HT-29 (cell line): ENCODE results near the gene ZBTB25. TPM values are rescaled to one million over a fixed set of nuclear protein-coding genes. Genes with fewer than 3 reads are reported as not detected.

ENCODE experiments used
- DNase-seq: peaks from one replicate; pipeline ENCODE4 v3.0.0-alpha.2; 2015; ENCODE audit warnings: low spot score
- total RNA-seq: library from RNA; depleted of rRNA; stranded (reverse); fragments of >200 nt; shearing (Covaris generic); gene quantifications from 2 replicates; pipeline ENCODE4 v1.2.3, GENCODE V29; 2014

The ZBTB25 gene
- total RNA-seq, 1 experiment from 2014 or later = 4.9 TPM

DNA sequence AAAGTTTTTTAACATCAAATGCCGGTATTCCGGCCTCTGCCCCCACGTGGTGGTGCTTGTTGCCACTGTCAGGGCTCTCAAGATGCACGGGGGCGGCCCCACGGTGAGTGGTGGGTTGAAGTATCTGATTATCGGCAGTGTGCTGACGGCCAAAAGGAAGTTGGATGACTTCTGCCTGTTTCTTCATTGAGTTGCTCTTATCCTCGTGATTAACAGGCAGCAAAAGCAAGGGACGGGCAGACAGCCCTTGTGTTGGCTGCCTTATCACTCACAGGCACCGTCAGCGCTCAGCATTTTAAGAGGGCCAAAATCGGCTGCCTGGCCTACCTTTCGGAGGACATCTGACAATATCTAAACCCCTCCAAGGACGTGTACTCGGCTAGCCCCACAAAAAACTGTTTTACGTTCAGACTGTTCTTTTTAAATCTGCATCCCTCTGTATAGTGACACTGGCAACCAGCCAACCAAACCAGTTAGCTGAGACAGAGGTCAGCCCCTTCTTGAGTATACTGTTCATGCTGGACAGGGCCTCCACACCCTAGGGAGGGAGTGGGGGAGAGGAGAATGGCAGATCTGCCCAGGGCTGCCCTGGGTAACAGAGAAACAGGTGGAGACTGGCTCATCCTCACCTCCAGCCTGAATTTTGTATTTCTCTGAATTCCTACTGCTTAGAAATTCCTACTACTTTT lies 61.2 kb downstream of the ZBTB25 start:
- no peak for DNase-seq

DNA sequence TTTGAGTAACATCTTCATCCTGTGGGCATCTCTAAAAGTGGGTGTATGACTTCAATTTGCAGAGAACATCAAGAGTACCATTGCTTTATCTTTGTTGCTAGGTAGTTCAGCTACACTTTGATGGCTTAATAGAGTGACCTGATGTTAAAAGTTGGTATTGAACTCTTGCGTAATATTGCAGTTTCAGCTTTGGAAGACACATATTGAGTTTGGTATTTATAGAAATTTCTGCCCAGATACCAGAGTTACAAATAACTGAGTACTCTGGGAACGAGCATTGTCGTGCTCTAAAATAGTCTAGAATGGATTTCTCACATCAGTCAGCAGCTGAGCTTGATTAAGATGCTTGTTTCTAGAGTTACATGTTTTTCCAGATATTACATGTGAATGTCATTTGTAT lies 63.1 kb downstream of the ZBTB25 start:
- no peak for DNase-seq

DNA sequence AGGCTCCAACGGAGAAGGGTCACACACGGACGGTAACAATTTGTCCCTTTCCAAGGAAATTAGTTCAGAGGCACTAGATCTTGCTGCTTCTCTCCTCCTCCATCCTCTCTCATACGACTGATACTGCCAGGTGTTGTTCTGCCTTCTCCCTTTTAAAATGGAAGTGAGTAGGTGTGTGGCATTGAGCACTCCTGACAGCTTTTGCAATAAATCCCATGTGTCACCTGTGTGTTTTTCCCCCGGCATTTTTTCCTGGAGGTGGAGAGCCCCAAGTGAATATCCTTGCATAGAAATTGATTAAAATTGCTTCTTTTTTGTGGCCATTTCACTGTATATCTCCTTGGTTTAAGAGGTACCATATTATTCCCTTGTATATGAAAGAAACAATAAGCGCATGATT lies 64.5 kb downstream of the ZBTB25 start:
- DNase-seq = no peak

DNA sequence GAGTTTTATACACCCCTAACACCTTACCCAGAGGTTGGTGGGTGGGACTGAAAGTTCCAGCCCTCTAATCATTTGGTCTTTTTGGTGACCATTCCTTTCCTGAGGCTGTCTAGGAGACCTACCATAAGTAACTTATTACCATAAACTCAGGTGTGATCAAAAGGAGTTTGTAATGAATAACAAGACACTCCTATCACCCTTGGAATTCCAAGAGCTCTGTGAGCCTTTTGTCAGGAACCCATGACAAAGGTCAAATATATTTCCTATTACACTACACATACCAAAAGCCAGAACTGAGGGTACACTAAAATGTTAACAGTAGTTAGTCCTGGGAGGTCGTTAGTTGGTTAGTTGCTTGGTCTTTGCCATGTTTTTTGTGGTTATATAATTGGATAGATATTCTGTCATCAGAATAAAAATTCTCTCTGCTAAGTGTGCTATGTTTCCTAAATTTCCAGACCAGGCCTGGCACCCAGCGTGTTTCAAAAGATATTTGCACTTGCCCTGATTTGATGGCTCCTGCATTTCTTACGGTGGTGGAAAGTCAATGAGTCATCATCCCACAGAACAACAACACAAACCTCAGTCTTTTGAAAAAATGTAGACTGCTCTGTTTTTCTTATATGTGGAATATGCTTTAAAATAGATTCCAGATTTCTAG lies 65.3 kb downstream of the ZBTB25 start:
- peak; percentile 60 for DNase-seq

DNA sequence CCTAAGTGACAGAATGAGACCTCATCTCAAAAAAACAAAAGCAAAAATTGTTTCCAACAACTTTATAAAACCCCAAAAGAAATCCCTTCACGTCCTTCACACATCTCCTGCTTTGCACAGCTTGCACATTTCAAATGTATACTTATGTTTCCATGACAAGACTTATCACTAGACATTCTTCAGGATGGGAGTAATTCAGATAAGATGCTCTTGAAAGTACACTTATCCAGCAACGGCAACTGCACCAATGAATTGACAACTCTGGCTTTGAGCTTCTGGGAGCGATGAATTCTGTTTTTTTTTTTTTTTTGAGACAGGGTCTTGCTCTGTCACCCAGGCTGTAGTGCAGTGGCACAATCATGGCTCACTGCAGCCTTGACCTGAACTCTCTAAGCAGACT lies 69.1 kb downstream of the ZBTB25 start:
- DNase-seq = no peak

DNA sequence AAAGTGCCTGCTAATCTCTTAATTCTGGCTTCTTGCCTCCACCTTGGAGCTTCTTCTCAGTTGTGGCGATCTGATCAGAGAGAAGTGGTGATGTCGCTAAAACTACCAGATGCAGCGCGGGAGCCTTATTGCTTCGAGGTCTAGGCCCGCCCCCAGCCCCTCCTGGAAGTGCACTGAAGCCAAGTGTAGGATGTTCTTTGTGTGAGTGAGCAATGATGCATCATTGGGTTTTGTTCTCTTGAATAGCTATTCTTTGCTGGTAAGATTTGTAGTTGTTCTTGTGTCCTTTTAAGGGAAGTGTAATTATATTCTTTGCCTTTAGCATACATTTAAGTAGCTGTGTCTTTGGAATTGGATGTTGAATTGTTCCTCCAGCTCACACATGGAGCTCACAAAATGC lies 79.7 kb downstream of the ZBTB25 start:
- no peak for DNase-seq

DNA sequence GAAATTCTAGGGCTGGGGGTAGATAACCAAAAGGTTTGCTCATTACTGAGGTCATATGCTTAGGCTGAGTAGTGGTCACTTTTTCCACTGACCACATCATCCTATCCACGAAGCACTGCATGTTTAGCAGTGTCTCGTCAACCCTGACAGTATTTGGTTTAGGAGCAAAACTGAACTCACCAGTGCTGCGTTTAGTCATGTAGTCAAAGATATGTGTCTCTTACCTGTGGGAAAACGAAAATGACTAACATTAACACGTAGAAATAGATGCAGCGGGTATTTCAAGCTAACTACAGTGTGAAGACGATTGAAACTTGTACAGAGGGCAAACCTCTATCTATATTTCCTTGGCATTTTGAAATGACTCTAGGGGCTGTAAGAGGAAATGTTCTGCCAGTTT lies 80.9 kb downstream of the ZBTB25 start:
- no peak for DNase-seq

DNA sequence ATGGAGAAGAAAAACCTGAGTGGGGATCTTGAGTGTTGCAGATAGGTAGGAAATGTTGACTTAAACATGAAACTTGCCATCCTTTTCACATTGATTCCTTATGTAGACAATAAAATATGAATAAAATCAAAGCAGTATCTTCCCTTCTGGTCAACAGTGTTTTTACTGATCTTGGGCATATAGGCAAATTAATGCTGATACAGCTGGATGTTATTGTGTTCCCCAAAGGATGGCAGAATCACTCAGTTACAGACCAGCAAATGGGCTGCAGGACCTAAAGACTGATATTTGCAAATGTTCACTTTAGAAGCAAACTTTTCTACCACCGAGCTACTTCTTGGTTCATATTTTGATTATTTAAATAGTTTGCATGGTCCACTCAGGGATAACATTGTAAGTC lies 81.6 kb downstream of the ZBTB25 start:
- no peak for DNase-seq

DNA sequence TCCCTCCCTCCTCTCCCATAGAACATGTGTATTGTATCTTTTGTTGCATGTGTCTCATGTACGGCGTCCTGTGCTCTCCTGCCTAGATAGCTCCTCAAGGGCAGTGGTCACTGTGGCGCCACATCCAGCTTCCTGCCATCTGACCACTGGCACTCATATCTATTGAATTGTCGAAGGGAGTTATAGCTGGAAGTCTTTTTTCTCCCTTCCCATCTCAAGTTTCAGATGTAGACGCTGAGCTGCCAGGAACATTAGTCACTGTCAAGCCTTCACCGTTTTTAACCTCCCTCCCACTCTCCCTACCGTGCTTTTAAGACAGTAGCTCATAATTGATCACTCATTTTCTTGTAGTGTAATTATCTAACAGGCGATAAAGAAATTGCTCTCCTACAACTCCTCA lies 82.5 kb downstream of the ZBTB25 start:
- DNase-seq = no peak

DNA sequence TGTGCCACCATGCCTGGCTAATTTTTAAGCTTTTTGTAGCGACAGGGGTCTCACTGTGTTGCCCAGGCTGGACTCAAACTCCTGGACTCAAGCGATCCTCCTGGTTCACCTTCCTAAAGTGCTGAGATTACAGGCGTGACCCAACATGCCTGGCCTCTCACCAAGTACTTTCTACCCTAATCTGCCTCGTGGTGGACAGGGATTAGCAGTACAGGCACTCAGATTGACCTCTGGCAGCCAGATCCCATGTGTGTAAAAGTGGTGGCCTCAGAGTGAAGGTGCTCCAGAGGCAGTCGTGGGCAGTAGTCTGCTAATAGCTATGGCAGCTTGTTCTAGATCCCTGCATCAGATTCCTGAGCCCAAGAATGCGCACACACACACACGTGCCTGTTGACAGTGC lies 84.6 kb downstream of the ZBTB25 start:
- no peak for DNase-seq

DNA sequence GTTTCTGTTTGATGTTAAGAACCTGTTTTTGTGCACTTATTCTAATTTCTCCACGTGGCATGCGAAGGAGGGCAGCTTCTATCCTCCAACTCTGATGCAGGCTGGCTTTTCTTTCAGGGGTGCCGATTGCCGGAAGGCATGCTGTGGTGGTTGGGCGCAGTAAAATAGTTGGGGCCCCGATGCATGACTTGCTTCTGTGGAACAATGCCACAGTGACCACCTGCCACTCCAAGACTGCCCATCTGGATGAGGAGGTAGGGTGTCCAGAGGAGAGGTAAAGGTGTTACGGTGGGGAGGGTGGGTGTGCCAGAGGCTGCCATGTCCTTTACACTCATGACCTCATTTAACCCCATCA lies 85.9 kb downstream of the ZBTB25 start:
- no peak for DNase-seq

DNA sequence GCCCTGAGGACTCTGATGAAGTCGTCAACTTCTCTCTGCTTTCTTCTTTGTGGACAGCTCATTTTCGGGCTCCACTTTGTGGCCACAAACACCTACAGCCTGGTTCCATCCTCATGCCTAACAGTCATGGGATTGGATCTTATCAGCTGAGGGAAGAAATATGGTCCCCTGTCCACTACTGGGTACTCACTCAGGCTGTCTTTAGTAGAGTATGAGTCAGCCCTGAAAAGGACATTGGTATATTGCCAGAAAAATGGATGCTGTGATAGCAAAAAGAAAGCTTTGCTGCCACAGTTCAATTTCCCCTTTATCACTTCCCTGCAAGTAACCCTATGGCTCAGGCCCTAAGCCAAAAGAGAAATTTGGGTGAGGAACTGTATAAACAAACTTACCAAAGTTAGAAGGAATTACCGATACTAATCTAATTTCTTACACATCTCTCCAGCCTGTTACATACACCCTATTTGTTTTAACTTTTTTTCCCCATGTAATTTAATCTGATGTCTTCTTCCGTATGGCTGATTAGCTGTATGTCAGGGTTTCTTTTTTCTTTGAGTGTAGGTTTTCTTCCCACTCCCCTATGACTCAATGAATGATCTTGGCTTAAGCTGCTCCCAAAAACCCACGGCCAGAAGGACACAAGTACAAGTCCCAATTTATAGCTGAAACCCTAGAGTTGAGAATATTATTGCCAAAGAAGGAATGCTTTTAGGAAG lies 86.4 kb downstream of the ZBTB25 start:
- no peak for DNase-seq

DNA sequence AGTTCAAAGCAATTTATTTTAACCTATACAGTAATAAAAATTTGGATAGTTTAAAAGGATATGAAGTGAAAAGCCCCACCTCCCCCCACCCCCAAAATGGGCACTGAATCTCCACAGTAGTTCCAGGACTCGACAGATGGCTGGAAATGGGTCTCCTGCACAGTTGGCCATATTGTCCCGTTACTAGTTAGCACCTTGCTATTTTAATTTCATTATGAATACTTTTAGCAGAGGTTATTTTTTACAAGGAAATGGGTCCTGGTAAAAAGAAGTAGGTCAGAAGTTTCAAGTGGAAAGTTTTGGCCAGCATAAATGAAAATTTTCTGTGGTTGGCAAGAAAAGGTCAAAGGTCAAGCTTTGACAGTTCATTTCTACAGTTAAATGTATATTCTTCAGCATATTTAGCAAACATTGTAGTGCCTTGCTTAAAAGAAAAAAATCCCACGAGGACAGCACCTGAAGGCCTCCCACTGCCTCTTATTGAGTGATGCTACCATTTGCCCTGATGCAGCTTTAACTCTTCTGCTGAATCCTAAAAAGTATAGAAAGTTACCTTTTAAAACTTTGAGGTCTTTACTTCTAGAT lies 87.2 kb downstream of the ZBTB25 start:
- DNase-seq = no peak

DNA sequence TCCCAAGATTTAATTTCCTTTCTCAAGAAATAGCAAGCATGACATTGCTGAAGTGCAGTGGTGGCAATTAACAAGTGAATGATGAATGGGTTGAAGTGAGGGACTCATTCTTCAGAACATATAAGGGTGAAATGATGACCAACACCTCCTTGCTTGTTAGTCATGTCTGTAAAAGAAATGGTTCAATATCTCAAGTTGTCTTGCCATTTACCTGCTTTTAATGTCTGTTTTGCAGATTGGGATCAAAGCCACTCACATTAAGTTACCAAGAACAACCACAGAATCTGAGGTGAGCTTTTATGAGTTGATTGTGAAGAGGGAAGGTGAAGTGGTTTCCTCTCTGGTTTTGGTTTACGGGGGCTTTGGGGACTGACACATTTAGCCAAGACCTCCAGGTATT lies 91.4 kb downstream of the ZBTB25 start:
- no peak for DNase-seq

DNA sequence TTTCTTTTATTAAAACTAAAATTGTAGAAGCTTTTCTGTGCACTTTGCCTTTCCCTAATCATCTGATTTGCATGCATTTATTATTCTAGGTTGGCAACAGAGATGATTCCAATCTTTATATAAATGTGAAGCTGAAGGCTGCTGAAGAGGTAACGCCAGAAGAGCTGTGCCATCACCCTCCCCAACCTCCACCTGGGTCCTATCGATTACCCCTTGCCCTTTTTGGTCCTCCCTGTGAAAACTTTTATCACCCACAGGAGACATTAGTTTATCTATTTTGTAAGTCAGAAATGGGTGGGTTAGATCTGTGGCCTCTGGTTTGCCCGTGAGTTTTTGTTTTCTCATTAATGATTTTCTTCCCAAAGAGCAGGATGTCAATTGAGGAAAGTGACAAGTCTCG lies 92.6 kb downstream of the ZBTB25 start:
- DNase-seq = no peak

DNA sequence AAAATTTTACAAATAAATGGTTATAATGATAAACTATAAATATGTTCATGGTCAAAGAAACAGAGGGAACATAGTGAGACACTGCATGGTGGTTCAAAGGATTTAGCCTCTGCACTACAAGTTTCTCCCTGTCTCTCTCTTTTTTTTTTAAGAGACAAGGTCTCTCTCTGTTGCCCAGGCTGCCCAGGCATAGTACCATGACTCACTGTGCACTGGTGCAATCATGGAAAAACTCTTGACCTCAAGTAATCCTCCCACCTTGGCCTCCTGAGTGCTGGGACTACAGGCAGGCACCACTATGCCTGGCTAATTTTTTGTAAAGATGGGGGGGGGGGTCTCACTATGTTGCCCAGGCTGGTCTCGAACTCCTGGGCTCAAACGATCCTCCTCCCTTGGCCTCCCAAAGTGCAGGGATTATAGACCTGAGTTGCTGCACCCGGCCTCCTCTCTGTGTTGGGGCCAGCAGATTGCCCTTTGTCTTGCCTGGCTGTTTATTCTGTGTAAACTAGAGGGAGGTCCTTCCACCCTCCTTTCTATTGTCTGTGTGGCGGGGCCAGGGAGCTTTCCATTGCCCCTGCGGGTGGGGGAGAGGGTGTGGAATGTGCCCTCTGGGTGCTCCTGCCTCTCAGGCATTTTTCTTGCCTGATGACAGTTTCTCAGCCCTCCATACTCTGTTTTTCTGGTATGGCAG lies 93.4 kb downstream of the ZBTB25 start:
- no peak for DNase-seq

DNA sequence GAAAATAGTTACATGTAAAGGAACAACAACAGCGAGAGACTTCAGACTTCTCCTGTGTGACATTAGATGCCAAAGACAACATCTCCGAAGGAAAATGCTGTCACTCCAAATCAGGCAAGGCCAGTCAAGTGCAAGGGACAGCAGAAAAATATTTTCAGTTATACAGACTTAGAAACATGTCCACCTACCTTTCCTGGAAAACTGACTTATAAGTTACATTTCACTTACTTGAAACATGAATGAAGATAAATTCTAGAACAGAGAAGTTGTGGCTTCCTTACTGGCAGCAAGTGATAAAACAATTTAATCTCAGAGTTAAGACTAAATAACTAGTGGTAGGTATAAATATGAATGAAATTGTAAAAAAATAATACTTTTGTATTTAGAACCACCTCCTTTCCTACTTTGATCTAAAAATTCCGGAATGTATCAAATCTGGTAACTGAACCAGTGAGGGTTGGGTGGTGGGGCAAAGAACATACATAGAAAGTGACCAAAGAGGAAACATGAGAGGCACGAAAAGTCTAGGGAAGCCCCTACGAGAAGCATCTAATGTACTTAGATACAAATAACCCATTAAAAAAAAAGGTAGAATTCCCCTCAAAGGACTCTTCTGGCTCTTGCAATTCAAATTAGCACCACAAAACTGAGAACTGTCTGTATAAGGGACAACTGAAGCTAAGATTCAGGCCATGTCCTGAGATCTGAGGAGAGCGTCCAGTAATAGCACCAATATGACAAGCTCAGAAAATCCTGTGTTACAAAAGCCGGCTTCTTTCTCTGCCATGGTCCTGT lies 94.3 kb downstream of the ZBTB25 start:
- DNase-seq = no peak

DNA sequence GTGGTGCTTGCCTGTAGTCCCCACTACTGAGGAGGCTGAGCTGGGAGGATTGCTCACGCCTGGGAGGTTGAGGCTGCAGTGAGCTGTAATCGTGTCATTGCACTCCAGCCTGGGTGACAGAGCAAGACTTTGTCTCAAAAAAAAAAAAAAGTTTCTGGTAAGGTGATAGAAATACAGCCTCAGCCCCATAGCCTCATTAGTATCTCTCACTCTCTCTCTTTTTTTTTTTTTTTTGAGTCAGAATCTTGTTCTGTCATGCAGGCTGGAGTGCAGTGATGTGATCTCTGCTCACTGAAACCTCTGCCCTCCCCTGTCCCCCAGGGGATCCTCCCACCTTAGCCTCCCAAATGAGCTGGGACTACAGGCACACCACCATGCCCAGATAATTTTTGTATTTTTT lies 96.3 kb downstream of the ZBTB25 start:
- no peak for DNase-seq

DNA sequence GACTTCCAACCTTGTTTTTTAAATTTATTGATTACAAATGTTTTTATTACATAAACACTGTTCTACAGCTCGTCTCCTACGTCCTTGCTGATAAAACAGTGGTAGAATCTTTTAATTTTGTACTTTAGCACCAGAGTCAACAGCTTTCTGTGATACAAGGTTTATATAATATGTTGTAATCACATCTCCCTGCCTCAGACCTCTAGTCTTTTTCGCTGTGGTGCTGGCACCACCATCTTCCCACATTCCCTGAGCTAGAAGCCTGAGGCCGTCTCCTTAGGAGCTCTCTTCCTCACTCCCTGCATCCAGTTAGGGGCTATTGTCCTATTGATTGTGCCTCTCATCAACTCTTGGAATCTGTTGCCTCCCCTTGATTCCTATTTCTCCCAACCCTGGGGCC lies 98.3 kb downstream of the ZBTB25 start:
- no peak for DNase-seq

DNA sequence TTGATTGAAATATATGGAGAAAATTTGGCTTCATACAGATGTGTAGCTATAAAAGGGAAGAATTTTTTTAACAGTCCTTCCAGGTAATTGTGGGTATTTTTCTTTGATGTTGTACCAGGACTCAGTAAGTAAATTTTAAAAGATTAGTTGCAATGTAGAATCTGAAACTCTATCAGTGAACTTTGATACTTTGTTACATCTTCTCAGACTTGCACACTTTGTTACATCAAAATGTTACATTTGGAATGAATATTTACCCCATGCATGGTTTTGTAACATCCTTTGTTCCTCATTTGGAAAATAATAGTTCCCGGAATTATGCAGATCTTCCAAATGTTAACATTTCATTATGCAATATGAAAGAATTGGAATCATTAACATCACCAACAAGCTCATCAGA lies 101.7 kb downstream of the ZBTB25 start:
- no peak for DNase-seq

DNA sequence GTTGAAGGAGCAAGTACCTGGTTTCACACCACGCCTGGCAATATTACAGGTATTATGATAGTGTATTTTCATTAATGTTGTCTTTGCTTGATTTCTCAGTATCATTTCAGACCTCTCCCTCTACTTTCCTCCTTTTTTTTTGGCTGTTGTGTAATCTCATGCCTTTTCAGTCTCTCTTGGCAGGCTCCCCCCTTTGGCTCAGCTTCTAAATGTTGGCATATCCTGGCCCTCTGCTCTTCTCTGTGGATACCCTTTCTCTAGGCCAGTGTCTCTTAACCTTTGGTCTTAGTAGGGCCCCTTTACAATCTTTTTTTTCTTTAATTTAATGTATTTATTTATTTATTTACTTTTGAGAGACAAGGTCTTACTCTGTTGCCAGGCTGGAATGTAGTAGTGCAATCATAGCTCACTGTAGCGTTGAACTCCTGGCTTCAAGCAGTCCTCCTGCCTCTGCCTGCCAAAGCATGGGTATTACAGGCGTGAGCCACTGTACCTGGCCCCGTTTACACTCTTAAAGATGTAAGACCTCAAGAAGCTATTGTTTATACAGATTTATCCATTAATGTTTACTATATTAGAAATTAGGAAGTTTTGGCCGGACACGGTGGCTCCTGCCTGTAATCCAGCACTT lies 102.7 kb downstream of the ZBTB25 start:
- no peak for DNase-seq
